IMR-90 (cell line): ENCODE measurements around the gene CHN2. TPM values are rescaled to one million over a fixed set of nuclear protein-coding genes. Genes with fewer than 3 reads are reported as not detected.

ENCODE experiments used
- ATAC-seq: fragments of 200-7000 bp; cut with Tn5 transposase; 2 replicates; pipeline ENCODE4 v1.9.1; 2020; ENCODE audit warnings: low read depth, mild to moderate bottlenecking, moderate library complexity
- BruUV-seq: library from RNA; stranded (reverse); fragments of 400-500 nt; replicated peaks from 2 replicates; lab custom pipeline; 2021; lab: Mats Ljungman, UMichigan
- CTCF ChIA-PET: fragments of 300-600 bp; formaldehyde crosslinking; extraction: SDS; loops from one replicate; lab custom pipeline; 2021; ENCODE audit warnings: antibody characterized with exemption; lab: Yijun Ruan, JAX
- POLR2A ChIA-PET: fragments of 300-600 bp; sonication (Branson Sonifier 250); formaldehyde crosslinking; loops from one replicate; lab custom pipeline; 2022; ENCODE audit warnings: antibody characterized with exemption; ENCODE audit not compliant: unreplicated experiment; lab: Charles Lee
- DNase-seq: peaks from one replicate; pipeline ENCODE4 v3.0.0; 2013
- H2AFZ ChIP-seq: replicated peaks from 2 replicates; pipeline ENCODE3; 2013; ENCODE audit warnings: low read length, mild to moderate bottlenecking; ENCODE audit not compliant: poor library complexity
- H2AK5ac ChIP-seq: 2 replicates; pipeline ENCODE4 v1.6.1; 2013; ENCODE audit warnings: low read depth, low read length, inconsistent platforms
- H2AK9ac ChIP-seq: replicated peaks from 2 replicates; pipeline ENCODE3; 2013; ENCODE audit warnings: mild to moderate bottlenecking, low read depth, low read length, moderate library complexity; ENCODE audit not compliant: poor library complexity
- H2BK120ac ChIP-seq: 2 replicates; pipeline ENCODE4 v1.6.1; 2013; ENCODE audit warnings: low read depth, low read length, inconsistent platforms
- H2BK15ac ChIP-seq: 3 replicates; pipeline ENCODE4 v1.6.1; 2013; ENCODE audit warnings: low read depth, low read length, inconsistent platforms
- H2BK20ac ChIP-seq: 2 replicates; pipeline ENCODE4 v1.6.1; 2013; ENCODE audit warnings: low read depth, mild to moderate bottlenecking, inconsistent platforms, low read length, moderate library complexity
- H2BK5ac ChIP-seq: 2 replicates; pipeline ENCODE4 v1.6.1; 2013; ENCODE audit warnings: mild to moderate bottlenecking, low read depth, low read length, inconsistent platforms; ENCODE audit not compliant: poor library complexity, severe bottlenecking
- H3K14ac ChIP-seq: replicated peaks from 2 replicates; pipeline ENCODE4 v1.6.1; 2013; ENCODE audit warnings: low read depth, low read length, inconsistent platforms
- H3K18ac ChIP-seq: 2 replicates; pipeline ENCODE4 v1.6.1; 2013; ENCODE audit warnings: low read depth, low read length, control low read depth
- H3K23ac ChIP-seq: 2 replicates; pipeline ENCODE4 v1.6.1; 2013; ENCODE audit warnings: low read depth, low read length, inconsistent platforms
- H3K27ac ChIP-seq: 2 replicates; pipeline ENCODE4 v1.5.1; 2013; ENCODE audit warnings: mild to moderate bottlenecking, control low read depth, low read length; ENCODE audit not compliant: insufficient read depth
- H3K27me3 ChIP-seq: 2 replicates; pipeline ENCODE4 v1.6.1; 2013; ENCODE audit warnings: low read length; ENCODE audit not compliant: control insufficient read depth, insufficient read depth
- H3K36me3 ChIP-seq: 2 replicates; pipeline ENCODE4 v1.6.1; 2013; ENCODE audit warnings: low read length, mixed read lengths; ENCODE audit not compliant: control insufficient read depth, insufficient read depth
- H3K4ac ChIP-seq: 2 replicates; pipeline ENCODE4 v1.6.1; 2013; ENCODE audit warnings: low read depth, low read length, inconsistent platforms
- H3K4me1 ChIP-seq: 2 replicates; pipeline ENCODE4 v1.6.1; 2013; ENCODE audit warnings: low read length, mixed read lengths; ENCODE audit not compliant: control insufficient read depth, insufficient read depth
- H3K4me2 ChIP-seq: 2 replicates; pipeline ENCODE4 v1.6.1; 2013; ENCODE audit warnings: low read depth, mild to moderate bottlenecking, control low read depth, low read length, moderate library complexity
- H3K4me3 ChIP-seq: 2 replicates; pipeline ENCODE4 v1.5.1; 2013; ENCODE audit warnings: low read depth, mild to moderate bottlenecking, control low read depth, low read length, moderate library complexity; ENCODE audit not compliant: insufficient read depth
- H3K56ac ChIP-seq: 2 replicates; pipeline ENCODE4 v1.6.1; 2013; ENCODE audit warnings: low read length, inconsistent platforms; ENCODE audit not compliant: insufficient read depth; ENCODE audit errors: extremely low read depth
- H3K79me1 ChIP-seq, 2 experiments: 2 replicates each; pipeline ENCODE4 v1.6.1; 2013; ENCODE audit warnings: low read length in 2 of 2, inconsistent platforms in 1 of 2, low read depth in 1 of 2
- H3K9ac ChIP-seq: 2 replicates; pipeline ENCODE4 v1.6.1; 2013; ENCODE audit warnings: low read depth, low read length, control low read depth
- H3K9me1 ChIP-seq: 2 replicates; pipeline ENCODE4 v1.6.1; 2013; ENCODE audit warnings: low read length, inconsistent platforms; ENCODE audit not compliant: insufficient read depth
- H3K9me3 ChIP-seq: 2 replicates; pipeline ENCODE4 v1.6.1; 2013; ENCODE audit warnings: low read length; ENCODE audit not compliant: control insufficient read depth, insufficient read depth
- H4K20me1 ChIP-seq: 2 replicates; pipeline ENCODE4 v1.6.1; 2013; ENCODE audit warnings: low read length, inconsistent platforms; ENCODE audit not compliant: insufficient read depth
- H4K5ac ChIP-seq: 2 replicates; pipeline ENCODE4 v1.6.1; 2013; ENCODE audit warnings: mild to moderate bottlenecking, low read depth, low read length, control low read depth
- H4K8ac ChIP-seq, 2 experiments: 2 replicates each; pipeline ENCODE4 v1.6.1; 2013; ENCODE audit warnings: low read depth in 2 of 2, low read length in 2 of 2, control low read depth in 1 of 2, inconsistent platforms in 1 of 2
- H4K91ac ChIP-seq: 2 replicates; pipeline ENCODE4 v1.6.1; 2013; ENCODE audit warnings: low read depth, low read length, inconsistent platforms; ENCODE audit not compliant: insufficient read depth
- BHLHE40 ChIP-seq: fragments of 150-350 bp; IDR thresholded peaks from 2 replicates; pipeline ENCODE4 v1.6.1; 2016; ENCODE audit warnings: mild to moderate bottlenecking, low read depth, low read length
- CEBPB ChIP-seq: IDR thresholded peaks from 2 replicates; pipeline ENCODE4 v1.6.1; 2012; ENCODE audit warnings: low read depth, low read length, improper control_type of control experiment
- CHD1 ChIP-seq: IDR thresholded peaks from 2 replicates; pipeline ENCODE4 v1.6.1; 2012; ENCODE audit warnings: low read depth, low read length, improper control_type of control experiment
- FOS ChIP-seq: fragments of 150-350 bp; IDR thresholded peaks from 2 replicates; pipeline ENCODE4 v1.6.1; 2016; ENCODE audit warnings: low read depth, low read length
- MAFK ChIP-seq: IDR thresholded peaks from 2 replicates; pipeline ENCODE4 v1.6.1; 2012; ENCODE audit warnings: low read depth, low read length, improper control_type of control experiment
- MAZ ChIP-seq: IDR thresholded peaks from 2 replicates; pipeline ENCODE4 v1.6.1; 2012; ENCODE audit warnings: low read depth, mild to moderate bottlenecking, low read length, improper control_type of control experiment, moderate library complexity, borderline replicate concordance
- MXI1 ChIP-seq: IDR thresholded peaks from 2 replicates; pipeline ENCODE4 v1.6.1; 2012; ENCODE audit warnings: low read depth, mild to moderate bottlenecking, low read length, moderate library complexity, borderline replicate concordance
- NFE2L2 ChIP-seq: fragments of 150-350 bp; IDR thresholded peaks from 2 replicates; pipeline ENCODE4 v1.6.1; 2016; ENCODE audit warnings: low read depth, mild to moderate bottlenecking, low read length
- POLR2A ChIP-seq: IDR thresholded peaks from 2 replicates; pipeline ENCODE4 v1.6.1; 2012; ENCODE audit warnings: mild to moderate bottlenecking, low read depth, low read length
- RAD21 ChIP-seq: IDR thresholded peaks from 2 replicates; pipeline ENCODE4 v1.6.1; 2012; ENCODE audit warnings: low read length, improper control_type of control experiment
- RFX5 ChIP-seq: IDR thresholded peaks from 2 replicates; pipeline ENCODE4 v1.8.0; 2012; ENCODE audit warnings: low read depth, mild to moderate bottlenecking, low read length, moderate library complexity
- SMC3 ChIP-seq: fragments of 150-350 bp; IDR thresholded peaks from 2 replicates; pipeline ENCODE4 v1.6.1; 2016; ENCODE audit warnings: low read depth, mild to moderate bottlenecking, antibody characterized with exemption, low read length, moderate library complexity
- WGBS, 2 experiments: methylation state at CpG; one replicate each; pipeline versions ENCODE4 v1.1.5 to v1.1.7; 2013; ENCODE audit warnings: missing lambda C conversion rate in 2 of 2; ENCODE audit not compliant: insufficient read length in 1 of 2; ENCODE audit errors: extremely low coverage in 2 of 2; 5-methylcytosine and 5-hydroxymethylcytosine counted together
- dilution Hi-C: fragments of 300-500 bp; cut with HindIII; formaldehyde crosslinking; loops from one replicate; pipeline ENCODE4 v1.14.3; 2018; ENCODE audit warnings: low sequenced_read_pairs; ENCODE audit not compliant: unreplicated experiment
- in situ Hi-C: fragments of 300-500 bp; cut with MboI; formaldehyde crosslinking; loops from 3 replicates; pipeline ENCODE4 v1.14.3; 2019; ENCODE audit warnings: low sequenced_read_pairs, inconsistent platforms, mixed read lengths
- intact Hi-C: fragments of 100-400 bp; cut with micrococcal nuclease; formaldehyde crosslinking; loops from 2 replicates; pipeline ENCODE4 v1.10.0; 2022
- polyA plus RNA-seq, 3 experiments: library from polyadenylated mRNA; depleted of rRNA; stranded (reverse); fragments of >200 nt; gene quantifications; 2 replicates each; pipeline ENCODE4 v1.2.3, GENCODE V29; 2012; ENCODE audit warnings: low replicate concordance in 1 of 3
- total RNA-seq: library from RNA; depleted of rRNA; stranded (reverse); fragments of >200 nt; gene quantifications from 2 replicates; pipeline ENCODE4 v1.2.3, GENCODE V29; 2012
- TF ChIP-seq, protein P1 (sequence below): fragments of 150-350 bp; IDR thresholded peaks from 2 replicates; pipeline ENCODE4 v1.6.1; 2017; ENCODE audit warnings: mild to moderate bottlenecking, antibody characterized with exemption, low read length, low read depth
- TF ChIP-seq, protein P2 (sequence below): conservative IDR thresholded peaks from 2 replicates; pipeline ENCODE4 v1.5.1; 2012; ENCODE audit warnings: mild to moderate bottlenecking, low read depth, low read length, improper control_type of control experiment
- TF ChIP-seq, protein P3 (sequence below): fragments of 150-350 bp; IDR thresholded peaks from 2 replicates; pipeline ENCODE4 v1.6.1; 2016; ENCODE audit warnings: low read depth, mild to moderate bottlenecking, low read length, moderate library complexity, borderline replicate concordance

Gene CHN2
- total and polyA plus RNA-seq, 2 of the 4 experiments (the other 2 are of a cell fraction): not detected

DNA sequence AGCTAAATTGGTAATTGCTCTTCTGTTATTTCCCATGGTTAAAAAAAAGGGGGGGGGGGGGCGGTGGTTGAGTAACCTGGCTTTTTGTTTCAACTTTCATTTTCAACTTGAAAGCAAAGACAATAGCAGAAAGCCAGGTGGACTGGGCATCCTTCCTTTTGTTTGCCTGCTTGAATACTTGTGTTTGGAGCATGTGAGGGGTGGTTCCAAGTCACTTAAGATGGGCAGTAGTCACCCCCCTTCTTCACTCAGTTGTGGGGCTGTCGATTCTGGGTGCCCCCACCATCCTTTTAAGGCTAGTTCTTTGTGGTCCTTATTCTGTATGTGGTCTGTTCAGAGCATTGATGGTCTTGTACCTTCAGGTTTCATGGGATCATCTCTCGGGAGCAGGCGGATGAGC is 203.4 kb downstream of the CHN2 start:
- intact Hi-C loops: no loop called here
- Histone ChIP-seq H4K91ac (no peak overlapping the region), H2AFZ (no peak overlapping the region), H3K9ac (no peak overlapping the region), H3K18ac (no peak overlapping the region), H2BK20ac (no peak overlapping the region), H3K4me1 (no peaks in the 10 kb centered on the region), H2AK9ac (no peak overlapping the region), H4K8ac (no peak overlapping the region), H3K79me1 (no peaks in the 10 kb centered on the region), H3K9me1 (no peaks in the 10 kb centered on the region), H2BK5ac (no peak overlapping the region), H3K27ac (no peak overlapping the region), H3K27me3 (no peaks in the 10 kb centered on the region; the same call in 1 of the 2 replicates), H3K56ac (no peak overlapping the region), H3K14ac (no peak overlapping the region), H3K4me2 (no peak overlapping the region), H4K20me1 (no peaks in the 10 kb centered on the region), H2BK15ac (no peak overlapping the region), H2BK120ac (no peak overlapping the region), H2AK5ac (no peak overlapping the region), H4K5ac (no peak overlapping the region), H3K4ac (no peak overlapping the region), H3K36me3 (no peaks in the 10 kb centered on the region), H3K23ac (no peak overlapping the region), H3K4me3 (no peak overlapping the region), H3K9me3 (no peaks in the 10 kb centered on the region)
- no peak for TF ChIP-seq FOS
- no peak for TF ChIP-seq CEBPB
- TF ChIP-seq MAFK: no peak
- no peak for TF ChIP-seq BHLHE40
- TF ChIP-seq POLR2A: no peak
- TF ChIP-seq MXI1: no peak
- TF ChIP-seq, protein P1, sequence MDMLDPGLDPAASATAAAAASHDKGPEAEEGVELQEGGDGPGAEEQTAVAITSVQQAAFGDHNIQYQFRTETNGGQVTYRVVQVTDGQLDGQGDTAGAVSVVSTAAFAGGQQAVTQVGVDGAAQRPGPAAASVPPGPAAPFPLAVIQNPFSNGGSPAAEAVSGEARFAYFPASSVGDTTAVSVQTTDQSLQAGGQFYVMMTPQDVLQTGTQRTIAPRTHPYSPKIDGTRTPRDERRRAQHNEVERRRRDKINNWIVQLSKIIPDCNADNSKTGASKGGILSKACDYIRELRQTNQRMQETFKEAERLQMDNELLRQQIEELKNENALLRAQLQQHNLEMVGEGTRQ: no peak
- TF ChIP-seq SMC3: no peak
- TF ChIP-seq RAD21: no peak
- TF ChIP-seq RFX5: no peak
- TF ChIP-seq MAZ: no peak
- TF ChIP-seq, protein P2, sequence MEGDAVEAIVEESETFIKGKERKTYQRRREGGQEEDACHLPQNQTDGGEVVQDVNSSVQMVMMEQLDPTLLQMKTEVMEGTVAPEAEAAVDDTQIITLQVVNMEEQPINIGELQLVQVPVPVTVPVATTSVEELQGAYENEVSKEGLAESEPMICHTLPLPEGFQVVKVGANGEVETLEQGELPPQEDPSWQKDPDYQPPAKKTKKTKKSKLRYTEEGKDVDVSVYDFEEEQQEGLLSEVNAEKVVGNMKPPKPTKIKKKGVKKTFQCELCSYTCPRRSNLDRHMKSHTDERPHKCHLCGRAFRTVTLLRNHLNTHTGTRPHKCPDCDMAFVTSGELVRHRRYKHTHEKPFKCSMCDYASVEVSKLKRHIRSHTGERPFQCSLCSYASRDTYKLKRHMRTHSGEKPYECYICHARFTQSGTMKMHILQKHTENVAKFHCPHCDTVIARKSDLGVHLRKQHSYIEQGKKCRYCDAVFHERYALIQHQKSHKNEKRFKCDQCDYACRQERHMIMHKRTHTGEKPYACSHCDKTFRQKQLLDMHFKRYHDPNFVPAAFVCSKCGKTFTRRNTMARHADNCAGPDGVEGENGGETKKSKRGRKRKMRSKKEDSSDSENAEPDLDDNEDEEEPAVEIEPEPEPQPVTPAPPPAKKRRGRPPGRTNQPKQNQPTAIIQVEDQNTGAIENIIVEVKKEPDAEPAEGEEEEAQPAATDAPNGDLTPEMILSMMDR: no peak
- no peak for TF ChIP-seq NFE2L2
- no peak for TF ChIP-seq CHD1
- TF ChIP-seq, protein P3, sequence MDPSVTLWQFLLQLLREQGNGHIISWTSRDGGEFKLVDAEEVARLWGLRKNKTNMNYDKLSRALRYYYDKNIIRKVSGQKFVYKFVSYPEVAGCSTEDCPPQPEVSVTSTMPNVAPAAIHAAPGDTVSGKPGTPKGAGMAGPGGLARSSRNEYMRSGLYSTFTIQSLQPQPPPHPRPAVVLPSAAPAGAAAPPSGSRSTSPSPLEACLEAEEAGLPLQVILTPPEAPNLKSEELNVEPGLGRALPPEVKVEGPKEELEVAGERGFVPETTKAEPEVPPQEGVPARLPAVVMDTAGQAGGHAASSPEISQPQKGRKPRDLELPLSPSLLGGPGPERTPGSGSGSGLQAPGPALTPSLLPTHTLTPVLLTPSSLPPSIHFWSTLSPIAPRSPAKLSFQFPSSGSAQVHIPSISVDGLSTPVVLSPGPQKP: no peak
- 72% methylated on average over 2 of the region's 4 CpGs; no CpG with 5 or more reads in 1 of the 2 experiments for WGBS, 2 experiments
- ATAC-seq (no peak), DNase-seq (no peak)
- BruUV-seq: no TSS peak
- CTCF ChIA-PET: no interaction called here
- dilution Hi-C loops: no loop called here
- POLR2A ChIA-PET: no interaction called here
- in situ Hi-C loops: no loop called here
